ENCODE data around the gene PTPN18.
"Not testable (repeated sequence)": the region's sequence is repeated elsewhere in the genome, so short reads cannot be mapped to it uniquely, and the experiment has no call there.

Gene PTPN18

GRCh38 chr2:130382313-130382917 lies 26.6 kb downstream of the PTPN18 start:
- no peak for DNase-seq

- DNase-seq, result no peak
Observed at GRCh38 chr2:130385709-130386108, 29.9 kb downstream of the PTPN18 start.

GRCh38 chr2:130387071-130387400 lies 31.2 kb downstream of the PTPN18 start:
- DNase-seq, result no peak

GRCh38 chr2:130387804-130388203 lies 31.9 kb downstream of the PTPN18 start:
- DNase-seq, result no peak

- no peak for DNase-seq
Observed at GRCh38 chr2:130388221-130388907, 32.5 kb downstream of the PTPN18 start.

- DNase-seq, result no peak
Observed at GRCh38 chr2:130389358-130389757, 33.5 kb downstream of the PTPN18 start.

- DNase-seq, result no peak
Observed at GRCh38 chr2:130389783-130390182, 33.9 kb downstream of the PTPN18 start.

GRCh38 chr2:130390460-130391057 lies 34.7 kb downstream of the PTPN18 start:
- no peak for DNase-seq

- DNase-seq, result peak; percentile 86
Observed at GRCh38 chr2:130391058-130391871, 35.4 kb downstream of the PTPN18 start.

GRCh38 chr2:130391872-130392670 lies 36.2 kb downstream of the PTPN18 start:
- no peak for DNase-seq

- DNase-seq, result no peak
Observed at GRCh38 chr2:130393318-130393910, 37.6 kb downstream of the PTPN18 start.

- DNase-seq, result not testable (repeated sequence)
Observed at GRCh38 chr2:130406280-130406679, 50.4 kb downstream of the PTPN18 start.

GRCh38 chr2:130416693-130417092 lies 60.8 kb downstream of the PTPN18 start:
- peak; percentile 57 for DNase-seq

GRCh38 chr2:130418845-130419244 lies 63.0 kb downstream of the PTPN18 start:
- not testable (repeated sequence) for DNase-seq
